Anterior cingulate cortex (tissue), 58 donors: ENCODE measurements around the gene SLC16A4.
"Not testable (repeated sequence)": the region's sequence is repeated elsewhere in the genome, so short reads cannot be mapped to it uniquely, and the experiment has no call there.

Experiments used
- DNase-seq, 58 donors: peaks; one replicate each; lab custom pipeline; 2025; lab: John Stamatoyannopoulos, UW

SLC16A4 gene

GRCh38 chr1:110411173-110411735 is 20.4 kb upstream of the SLC16A4 start:
- no peak for DNase-seq

- no peak for DNase-seq
Measured at GRCh38 chr1:110409316-110409715, 18.5 kb upstream of the SLC16A4 start.

DNA sequence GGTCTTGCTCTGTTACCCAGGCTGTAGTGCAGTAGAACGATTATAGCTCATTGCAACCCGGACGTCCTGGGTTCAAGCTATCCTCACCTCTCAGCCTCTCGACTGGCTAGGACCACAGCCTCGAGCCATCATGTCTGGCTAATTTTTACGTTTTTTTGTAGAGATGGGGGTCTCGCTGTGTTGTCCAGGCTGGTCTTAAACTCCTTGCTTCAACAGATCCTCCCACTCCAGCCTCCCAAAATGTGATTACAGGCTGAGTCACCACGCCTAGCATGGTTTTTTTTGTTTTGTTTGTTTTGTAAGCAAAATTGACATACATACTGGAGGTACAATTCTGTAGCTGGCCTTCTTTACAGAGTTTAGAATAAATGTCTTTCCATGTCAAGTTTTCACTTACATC is 17.7 kb upstream of the SLC16A4 start:
- DNase-seq = no peak

GRCh38 chr1:110407260-110408210 is 16.7 kb upstream of the SLC16A4 start, which contains the start of gene LAMTOR5:
Gene LAMTOR5, minus strand, starts transcription at chr1:110407694. Its CDS starts 74 bp downstream, at chr1:110407620.
- DNase-seq = peak; percentile 51 to 94 (median 87)

- not testable (repeated sequence) for DNase-seq
Measured at GRCh38 chr1:110406407-110406806, 15.6 kb upstream of the SLC16A4 start.

GRCh38 chr1:110404401-110404800 is 13.6 kb upstream of the SLC16A4 start:
- no peak for DNase-seq

GRCh38 chr1:110403805-110404204 is 13.0 kb upstream of the SLC16A4 start:
- no peak for DNase-seq

DNA sequence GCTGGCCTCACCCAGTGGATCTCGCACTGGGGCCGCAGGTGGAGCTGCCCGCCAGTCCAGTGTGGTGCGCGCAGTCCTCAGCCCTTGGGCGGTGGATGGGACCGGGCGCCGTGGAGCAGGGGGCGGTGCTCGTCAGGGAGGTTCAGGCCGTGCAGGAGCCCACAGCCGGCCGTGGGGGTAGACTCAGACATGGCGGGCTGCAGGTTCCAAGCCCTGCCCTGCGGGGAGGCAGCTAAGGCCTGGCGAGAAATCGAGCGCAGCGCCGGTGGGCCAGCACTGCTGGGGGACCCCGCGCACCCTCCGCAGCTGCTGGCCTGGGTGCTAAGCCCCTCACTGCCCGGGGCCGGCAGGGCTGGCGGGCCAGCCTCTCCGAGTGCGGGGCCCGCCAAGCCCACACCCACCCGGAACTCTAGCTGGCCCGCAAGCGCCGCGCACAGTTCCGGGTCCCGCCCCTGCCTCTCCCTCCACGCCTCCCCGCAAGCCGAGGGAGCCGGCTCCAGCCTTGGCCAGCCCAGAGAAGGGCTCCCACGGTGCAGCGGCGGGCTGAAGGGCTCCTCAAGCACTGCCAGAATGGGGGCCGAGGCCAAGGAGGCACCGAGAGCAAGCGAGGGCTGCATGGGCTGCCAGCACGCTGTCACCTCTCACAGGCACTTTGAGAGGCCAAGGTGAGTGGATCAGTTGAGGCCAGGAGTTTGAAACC is 5.6 kb upstream of the SLC16A4 start:
- not testable (repeated sequence) for DNase-seq

DNA sequence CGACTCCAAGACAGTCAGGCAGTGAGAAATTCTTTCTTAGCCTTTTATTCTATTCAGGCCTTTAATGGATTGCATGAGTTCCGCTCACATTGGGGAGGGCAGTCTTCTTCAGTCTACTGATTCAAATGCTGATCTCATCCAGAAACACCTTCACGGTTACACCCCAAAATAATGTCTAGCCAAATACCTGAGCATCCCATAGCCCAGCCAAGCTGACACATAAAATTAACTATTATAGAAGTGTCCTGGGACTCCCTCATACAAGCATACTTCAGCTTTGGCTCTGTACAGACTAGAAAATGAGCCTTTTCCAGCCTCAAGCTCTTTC is 3.6 kb upstream of the SLC16A4 start:
- DNase-seq = no peak

DNA sequence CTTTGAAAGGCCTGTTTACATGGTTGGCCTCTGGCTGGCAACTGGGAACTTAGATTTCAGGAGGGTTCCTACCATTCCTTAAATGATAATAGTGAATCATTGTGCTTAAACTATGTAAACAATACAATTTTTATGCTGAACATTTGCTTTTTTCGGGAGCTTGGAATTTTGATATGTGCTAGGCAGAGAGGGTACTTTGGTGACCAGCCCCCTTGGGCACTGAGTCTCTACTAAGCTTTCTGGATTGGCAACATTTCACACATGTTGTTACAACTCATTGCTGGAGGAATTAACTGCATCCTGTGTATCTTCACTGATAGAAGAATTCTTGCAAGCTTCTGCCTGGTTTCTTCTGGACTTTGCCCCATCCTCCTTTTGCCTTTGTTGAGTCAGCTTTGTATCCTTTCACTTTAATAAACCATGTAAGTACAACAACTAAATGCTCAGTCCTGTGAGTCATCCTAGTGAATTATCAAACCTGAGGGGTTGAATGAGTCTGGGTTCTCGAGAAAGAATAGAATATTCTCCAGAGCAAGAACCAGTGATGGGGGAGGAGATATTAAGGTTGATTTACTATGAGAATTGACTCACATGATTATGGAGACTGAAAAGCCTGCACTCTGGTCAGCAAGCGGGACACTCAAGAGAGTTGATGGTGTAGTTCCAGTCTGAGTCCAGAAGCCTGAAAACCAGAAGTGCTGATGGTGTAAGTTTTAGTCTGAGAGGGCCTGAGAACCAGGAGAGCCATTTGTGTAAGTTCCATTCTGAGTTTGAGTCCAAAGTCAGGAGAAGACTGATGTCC is 3.1 kb upstream of the SLC16A4 start:
- DNase-seq = no peak

DNA sequence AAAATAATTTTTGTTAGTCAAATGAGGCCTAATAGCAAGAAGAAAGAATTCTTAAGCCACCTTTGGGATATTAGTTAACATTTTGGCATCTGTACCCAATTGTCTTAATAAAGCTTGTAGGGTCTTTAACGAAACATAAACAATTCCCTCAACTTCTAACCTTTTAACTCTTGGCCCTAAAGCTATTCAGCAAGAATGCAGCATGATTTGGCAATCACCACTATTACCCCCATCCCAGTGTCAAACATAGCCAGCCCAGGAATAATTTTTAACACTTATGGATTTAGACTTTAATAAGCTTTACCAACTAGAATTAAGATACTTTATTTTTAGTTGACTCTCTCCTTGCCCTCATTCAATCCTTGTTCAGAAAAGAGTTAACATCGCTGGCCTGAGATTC is 2.5 kb upstream of the SLC16A4 start:
- no peak for DNase-seq

GRCh38 chr1:110390096-110390495 is 730 bp downstream of the SLC16A4 start:
- peak in 1 of 58 donors; percentile 13 for DNase-seq

DNA sequence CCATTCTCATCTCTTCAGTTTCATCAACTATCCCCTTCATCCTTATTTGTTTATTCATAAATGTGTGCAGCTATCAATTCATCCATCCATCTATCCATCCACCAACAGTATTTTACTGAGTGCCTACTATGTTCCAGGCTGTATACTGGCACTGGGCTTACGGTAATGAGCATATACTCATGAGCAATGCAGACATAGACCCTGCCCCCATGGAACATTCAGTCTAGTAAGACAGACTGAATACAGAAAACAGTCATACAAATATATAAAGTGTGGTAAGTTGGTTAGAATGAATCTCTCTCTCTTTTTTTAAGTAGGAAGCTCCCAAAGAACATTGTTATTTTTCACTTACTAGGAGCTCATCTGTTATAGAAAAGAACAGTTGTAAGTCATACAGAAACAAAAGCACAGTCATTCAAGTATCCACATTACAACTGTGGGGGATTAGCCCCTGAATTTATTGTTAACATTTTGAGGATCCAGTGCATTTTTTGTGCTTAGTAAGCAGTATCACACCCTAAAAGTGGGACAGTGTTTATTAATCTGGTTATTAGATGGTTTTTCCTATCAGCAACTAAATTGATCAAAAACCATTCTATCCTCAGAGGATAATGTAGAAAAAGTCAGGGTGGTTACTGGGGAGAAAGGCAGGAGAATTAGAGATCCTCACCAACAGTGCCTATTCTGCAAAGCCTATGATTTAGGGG is 3.6 kb downstream of the SLC16A4 start:
- no peak for DNase-seq

DNA sequence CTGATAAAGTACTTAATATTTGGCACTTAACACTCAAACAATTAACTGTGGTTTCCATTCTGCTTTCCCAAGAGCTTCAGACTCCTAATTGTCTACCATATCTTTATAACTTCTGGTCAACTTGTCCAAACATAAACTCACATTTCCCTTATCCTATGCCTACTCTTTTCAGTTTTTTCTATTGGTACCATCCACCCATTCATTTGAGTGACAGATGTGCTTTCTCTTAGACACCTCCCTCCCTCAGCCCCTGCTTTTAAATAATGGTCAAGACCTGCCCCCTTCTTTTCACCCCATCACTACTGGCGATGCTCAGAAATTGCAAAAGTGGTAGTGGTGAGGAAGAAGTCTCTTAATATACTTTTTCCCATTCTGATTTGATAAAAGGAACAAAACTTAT is 5.5 kb downstream of the SLC16A4 start:
- no peak for DNase-seq

DNA sequence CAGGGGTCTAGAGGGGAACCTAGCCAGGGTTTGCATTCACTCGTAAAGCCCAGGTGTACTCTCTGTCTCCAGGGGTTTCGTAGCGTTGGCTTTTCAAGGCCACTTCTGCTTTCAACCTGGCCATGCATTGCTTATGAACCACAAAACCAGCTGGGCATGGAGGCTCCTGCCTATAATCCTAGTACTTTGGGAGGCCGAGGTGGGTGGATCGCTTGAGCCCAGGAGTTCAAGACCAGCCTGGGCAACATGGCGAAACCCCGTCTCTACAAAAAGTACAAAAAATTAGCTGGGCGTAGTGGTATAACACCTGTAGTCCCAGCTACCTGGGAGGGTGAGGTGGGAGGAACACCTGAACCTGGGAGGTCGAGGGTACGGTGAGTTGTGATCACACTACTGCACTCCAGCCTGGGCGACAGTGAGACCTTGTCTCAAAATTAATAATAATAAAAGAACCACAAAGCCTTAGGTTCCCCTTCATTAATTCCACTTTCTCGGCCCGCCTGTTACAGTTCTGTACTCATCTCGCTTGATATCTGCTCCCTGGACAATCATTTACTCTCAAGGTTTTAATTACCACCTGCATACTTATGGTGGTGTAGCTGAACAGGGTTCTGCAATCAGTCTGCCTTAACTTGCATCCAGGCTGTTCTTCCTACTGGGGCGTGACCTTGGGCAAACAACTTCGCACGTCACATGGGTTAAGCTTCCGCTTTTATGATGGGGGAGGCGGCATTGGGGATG is 6.1 kb downstream of the SLC16A4 start:
- no peak for DNase-seq

- DNase-seq = no peak
Measured at GRCh38 chr1:110383251-110383990, 7.4 kb downstream of the SLC16A4 start.

GRCh38 chr1:110380672-110381283 is 10.0 kb downstream of the SLC16A4 start:
- DNase-seq = no peak

- DNase-seq = no peak
Measured at GRCh38 chr1:110375490-110375889, 15.3 kb downstream of the SLC16A4 start.
